ENCODE results near the gene CFAP92. TPM values are rescaled to one million over a fixed set of nuclear protein-coding genes. Genes with fewer than 3 reads are reported as not detected.

The CFAP92 gene
- total and polyA plus RNA-seq, 10 donors = 0.29 to 3.1 (median 1.3) TPM

DNA sequence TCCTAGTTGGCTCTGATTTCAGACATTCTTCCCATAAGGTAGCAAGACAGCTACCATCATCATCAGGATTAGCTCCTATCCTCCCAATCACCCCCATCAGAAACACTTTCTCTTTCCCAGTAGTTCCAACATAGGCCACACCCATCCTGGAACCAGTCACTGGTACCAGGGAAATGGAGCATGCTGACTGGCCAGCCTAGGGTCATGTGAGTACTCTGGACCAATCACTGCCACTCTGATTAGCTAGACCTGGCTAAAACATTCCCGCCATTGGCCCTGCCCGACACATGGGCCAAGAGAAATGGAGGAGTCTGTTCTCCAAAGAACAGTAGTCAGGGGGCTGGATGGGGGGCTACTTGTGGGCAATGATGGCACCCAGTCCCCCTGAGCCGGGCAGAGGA, 19.6 kb upstream of the CFAP92 start:
- WGBS, 5 donors = 92 to 98% (median 97%) methylated on average over 3 of the region's 3 CpGs
- no peak overlapping the region for H3K4me3 ChIP-seq
- peak overlapping the region in 5 of 8 donors; percentile 82 to 91 (median 86) for H3K27ac ChIP-seq
- H3K27me3 ChIP-seq (replicated peaks in 1 of 7) = no peaks in the 10 kb centered on the region
- TF ChIP-seq POLR2AphosphoS5 (IDR thresholded peaks at IDR 0.05) (no peak), POLR2A (IDR thresholded peaks at IDR 0.05) (no peak)
- TF ChIP-seq, protein P1, sequence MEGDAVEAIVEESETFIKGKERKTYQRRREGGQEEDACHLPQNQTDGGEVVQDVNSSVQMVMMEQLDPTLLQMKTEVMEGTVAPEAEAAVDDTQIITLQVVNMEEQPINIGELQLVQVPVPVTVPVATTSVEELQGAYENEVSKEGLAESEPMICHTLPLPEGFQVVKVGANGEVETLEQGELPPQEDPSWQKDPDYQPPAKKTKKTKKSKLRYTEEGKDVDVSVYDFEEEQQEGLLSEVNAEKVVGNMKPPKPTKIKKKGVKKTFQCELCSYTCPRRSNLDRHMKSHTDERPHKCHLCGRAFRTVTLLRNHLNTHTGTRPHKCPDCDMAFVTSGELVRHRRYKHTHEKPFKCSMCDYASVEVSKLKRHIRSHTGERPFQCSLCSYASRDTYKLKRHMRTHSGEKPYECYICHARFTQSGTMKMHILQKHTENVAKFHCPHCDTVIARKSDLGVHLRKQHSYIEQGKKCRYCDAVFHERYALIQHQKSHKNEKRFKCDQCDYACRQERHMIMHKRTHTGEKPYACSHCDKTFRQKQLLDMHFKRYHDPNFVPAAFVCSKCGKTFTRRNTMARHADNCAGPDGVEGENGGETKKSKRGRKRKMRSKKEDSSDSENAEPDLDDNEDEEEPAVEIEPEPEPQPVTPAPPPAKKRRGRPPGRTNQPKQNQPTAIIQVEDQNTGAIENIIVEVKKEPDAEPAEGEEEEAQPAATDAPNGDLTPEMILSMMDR (IDR thresholded peaks at IDR 0.05 in 8 of 11, conservative IDR thresholded peaks at IDR 0.05 in 3 of 11) = no peak
- no peak for DNase-seq
- no peaks in the 10 kb centered on the region for H3K9me3 ChIP-seq
- H3K36me3 ChIP-seq = no peaks in the 10 kb centered on the region
- intact Hi-C loops (cut with DNase I; ENCODE audit: low total_unique reads) = no loop called here
- H3K4me1 ChIP-seq = peaks cover 13 to 68% (median 45%) of the 10 kb centered on the region in 6 donors

- H3K27ac ChIP-seq = peak overlapping the region; percentile 19 to 86 (median 64)
These were observed 16.6 kb upstream of the CFAP92 start for GRCh38 chr3:129010310-129010956.

DNA sequence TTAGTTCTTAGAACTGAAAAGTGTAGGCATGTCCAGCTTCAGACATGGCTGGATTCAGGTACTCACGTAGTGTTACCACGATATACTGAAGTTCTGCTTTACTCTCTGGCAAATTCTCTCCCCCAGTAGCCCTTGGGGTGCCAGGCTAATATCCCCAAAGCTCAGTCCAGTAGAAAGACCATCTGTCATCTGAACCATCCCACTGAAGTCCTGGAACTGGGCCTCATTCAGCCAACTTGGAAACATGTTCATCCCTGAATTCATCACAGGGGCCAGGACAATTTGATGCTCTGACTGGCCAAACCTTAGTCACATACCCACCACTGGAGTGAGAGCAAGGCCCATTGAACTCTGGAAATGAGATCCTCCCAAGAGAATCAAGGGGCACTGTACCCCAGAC, 15.4 kb upstream of the CFAP92 start:
- H3K4me1 ChIP-seq = peaks cover 15 to 66% (median 34%) of the 10 kb centered on the region in 6 donors
- H3K27me3 ChIP-seq (replicated peaks in 1 of 7) = peaks cover 0 to 8% (median 0%) of the 10 kb centered on the region in 7 donors
- H3K4me3 ChIP-seq = no peak overlapping the region
- intact Hi-C loops (cut with DNase I; ENCODE audit: low total_unique reads) = no loop called here
- DNase-seq = no peak
- 84 to 96% (median 91%) methylated on average over 2 of the region's 2 CpGs for WGBS, 5 donors
- no peak for TF ChIP-seq POLR2A (IDR thresholded peaks at IDR 0.05)
- TF ChIP-seq, protein P1 (IDR thresholded peaks at IDR 0.05 in 8 of 11, conservative IDR thresholded peaks at IDR 0.05 in 3 of 11) = no peak
- TF ChIP-seq POLR2AphosphoS5 (IDR thresholded peaks at IDR 0.05) = no peak
- no peaks in the 10 kb centered on the region for H3K9me3 ChIP-seq
- H3K27ac ChIP-seq = peak overlapping the region in 3 of 8 donors; percentile 68 to 86 (median 78)
- H3K36me3 ChIP-seq = no peaks in the 10 kb centered on the region

More at GRCh38 chr3:129010310-129010956, 16.6 kb upstream of the CFAP92 start:
- no peaks in the 10 kb centered on the region for H3K27me3 ChIP-seq (replicated peaks in 1 of 7)
- TF ChIP-seq POLR2AphosphoS5 (IDR thresholded peaks at IDR 0.05) (peak in 1 of 3 donors; percentile 48), POLR2A (IDR thresholded peaks at IDR 0.05) (no peak)
- TF ChIP-seq, protein P1 (IDR thresholded peaks at IDR 0.05 in 8 of 11, conservative IDR thresholded peaks at IDR 0.05 in 3 of 11) = no peak
- no peak overlapping the region for H3K4me3 ChIP-seq
- no peaks in the 10 kb centered on the region for H3K36me3 ChIP-seq
- peaks cover 10 to 67% (median 32%) of the 10 kb centered on the region in 6 donors for H3K4me1 ChIP-seq
- no peak for DNase-seq
- 55 to 76% (median 57%) methylated on average over 7 to 9 of the region's 9 CpGs for WGBS, 5 donors
- H3K9me3 ChIP-seq = no peaks in the 10 kb centered on the region
- intact Hi-C loops (cut with DNase I; ENCODE audit: low total_unique reads) = no loop called here

DNA sequence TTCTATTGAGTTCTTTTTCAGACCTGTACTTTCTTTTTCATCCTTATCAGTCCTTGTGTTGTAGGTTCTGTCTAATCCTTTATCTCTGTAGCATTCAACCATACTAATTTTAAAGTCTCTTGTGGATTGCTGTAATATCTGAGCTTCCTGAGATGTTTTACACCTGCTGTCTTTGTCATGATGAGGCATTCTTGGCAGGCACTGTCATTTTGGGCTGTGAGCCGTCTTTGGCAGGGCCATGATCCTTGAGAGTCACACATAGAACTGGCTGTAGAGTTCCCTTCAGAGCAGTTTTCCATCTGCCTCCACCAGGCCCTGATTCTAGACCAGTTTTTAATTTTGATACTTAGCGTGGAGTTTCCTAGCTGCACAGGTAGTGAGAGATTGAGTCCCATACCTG, 13.9 kb upstream of the CFAP92 start:
- Histone ChIP-seq H3K27me3 (replicated peaks in 1 of 7) (peaks cover 0 to 22% (median 8%) of the 10 kb centered on the region in 7 donors), H3K4me1 (peaks cover 17 to 78% (median 47%) of the 10 kb centered on the region in 6 donors), H3K4me3 (no peak overlapping the region), H3K36me3 (no peaks in the 10 kb centered on the region), H3K9me3 (no peaks in the 10 kb centered on the region), H3K27ac (peak overlapping the region in 3 of 8 donors; percentile 14 to 72 (median 32))
- 78 to 89% (median 79%) methylated on average over 2 of the region's 2 CpGs for WGBS, 5 donors
- TF ChIP-seq, protein P1 (IDR thresholded peaks at IDR 0.05 in 8 of 11, conservative IDR thresholded peaks at IDR 0.05 in 3 of 11) = no peak
- TF ChIP-seq POLR2AphosphoS5 (IDR thresholded peaks at IDR 0.05) (no peak), POLR2A (IDR thresholded peaks at IDR 0.05) (no peak)
- intact Hi-C loops (cut with DNase I; ENCODE audit: low total_unique reads) = no loop called here
- DNase-seq = no peak

Data from spleen (tissue), 11 donors.